ENCODE measurements around the gene SLC22A16. TPM values are rescaled to one million over a fixed set of nuclear protein-coding genes. Genes with fewer than 3 reads are reported as not detected.
"Not testable (repeated sequence)": the region's sequence is repeated elsewhere in the genome, so short reads cannot be mapped to it uniquely, and the experiment has no call there.

Gene SLC22A16
- total RNA-seq, 1 donor from 2014 or later = not detected

GRCh38 chr6:110514818-110515217 lies 38.4 kb upstream of the SLC22A16 start:
- H3K4me1 Mint-ChIP-seq (ENCODE audit: low read depth, unreplicated experiment) = peaks cover 2% of the 10 kb centered on the region
- Histone ChIP-seq H3K4me3 (ENCODE audit: insufficient read depth, low read depth, low read length) (no peak overlapping the region), H3K4me1 (ENCODE audit: insufficient read depth, low read length) (peaks cover 6% of the 10 kb centered on the region), H3K79me2 (ENCODE audit: insufficient read depth, low read length) (no peaks in the 10 kb centered on the region), H3K9ac (ENCODE audit: low read length) (no peak overlapping the region), H3K9me3 (ENCODE audit: insufficient read depth, low read depth, low read length) (no peaks in the 10 kb centered on the region), H3K27me3 (ENCODE audit: insufficient read depth, low read length) (peaks cover 30% of the 10 kb centered on the region), H3K27ac (ENCODE audit: low read depth, low read length) (no peak overlapping the region), H2AFZ (ENCODE audit: low read depth, low read length) (no peak overlapping the region), H3K4me2 (ENCODE audit: low read length) (no peak overlapping the region), H4K20me1 (ENCODE audit: insufficient read depth, low read length) (no peaks in the 10 kb centered on the region), H3K36me3 (ENCODE audit: insufficient read depth, low read length) (no peaks in the 10 kb centered on the region)
- H3K9me3 Mint-ChIP-seq (ENCODE audit: unreplicated experiment) = no peaks in the 10 kb centered on the region
- FAIRE-seq = no peak
- H3K4me3 Mint-ChIP-seq (ENCODE audit: unreplicated experiment) = no peak overlapping the region
- TF ChIP-seq EZH2 (IDR thresholded peaks at IDR 0.05; ENCODE audit: insufficient read depth, low read length) = no peak
- no peak for TF ChIP-seq CTCF (IDR thresholded peaks at IDR 0.05; ENCODE audit: insufficient read depth, low read depth, low read length)
- H3K27ac Mint-ChIP-seq (ENCODE audit: unreplicated experiment) = no peak overlapping the region
- no peaks in the 10 kb centered on the region for H3K36me3 Mint-ChIP-seq (ENCODE audit: low read depth, unreplicated experiment)
- H3K27me3 Mint-ChIP-seq (ENCODE audit: low read depth, unreplicated experiment) = no peaks in the 10 kb centered on the region
- DNase-seq (ENCODE audit: low read depth) = no peak

- TF ChIP-seq CTCF (IDR thresholded peaks at IDR 0.05; ENCODE audit: insufficient read depth, low read depth, low read length) (no peak), EZH2 (IDR thresholded peaks at IDR 0.05; ENCODE audit: insufficient read depth, low read length) (no peak)
- Histone ChIP-seq H3K9ac (ENCODE audit: low read length) (no peak overlapping the region), H3K4me1 (ENCODE audit: insufficient read depth, low read length) (peaks cover 12% of the 10 kb centered on the region), H3K27me3 (ENCODE audit: insufficient read depth, low read length) (peaks cover 38% of the 10 kb centered on the region), H3K9me3 (ENCODE audit: insufficient read depth, low read depth, low read length) (no peaks in the 10 kb centered on the region), H3K36me3 (ENCODE audit: insufficient read depth, low read length) (no peaks in the 10 kb centered on the region), H3K4me2 (ENCODE audit: low read length) (no peak overlapping the region), H3K27ac (ENCODE audit: low read depth, low read length) (no peak overlapping the region), H3K4me3 (ENCODE audit: insufficient read depth, low read depth, low read length) (no peak overlapping the region), H4K20me1 (ENCODE audit: insufficient read depth, low read length) (no peaks in the 10 kb centered on the region), H2AFZ (ENCODE audit: low read depth, low read length) (no peak overlapping the region), H3K79me2 (ENCODE audit: insufficient read depth, low read length) (no peaks in the 10 kb centered on the region)
- Mint-ChIP-seq H3K36me3 (ENCODE audit: low read depth, unreplicated experiment) (no peaks in the 10 kb centered on the region), H3K4me1 (ENCODE audit: low read depth, unreplicated experiment) (peaks cover 7% of the 10 kb centered on the region), H3K4me3 (ENCODE audit: unreplicated experiment) (no peak overlapping the region), H3K9me3 (ENCODE audit: unreplicated experiment) (peaks cover 4% of the 10 kb centered on the region), H3K27ac (ENCODE audit: unreplicated experiment) (no peak overlapping the region), H3K27me3 (ENCODE audit: low read depth, unreplicated experiment) (peaks cover 3% of the 10 kb centered on the region)
- DNase-seq (ENCODE audit: low read depth) (no peak), FAIRE-seq (no peak)
Observed at GRCh38 chr6:110512991-110513390, 36.6 kb upstream of the SLC22A16 start.

GRCh38 chr6:110512549-110512948 lies 36.1 kb upstream of the SLC22A16 start:
- not testable (repeated sequence) for H3K79me2 ChIP-seq (ENCODE audit: insufficient read depth, low read length); H3K27ac Mint-ChIP-seq (ENCODE audit: unreplicated experiment); H3K4me2 ChIP-seq (ENCODE audit: low read length); H3K4me3 Mint-ChIP-seq (ENCODE audit: unreplicated experiment); H3K9me3 Mint-ChIP-seq (ENCODE audit: unreplicated experiment); H3K4me1 Mint-ChIP-seq (ENCODE audit: low read depth, unreplicated experiment); H3K4me3 ChIP-seq (ENCODE audit: insufficient read depth, low read depth, low read length); H4K20me1 ChIP-seq (ENCODE audit: insufficient read depth, low read length); H3K27me3 Mint-ChIP-seq (ENCODE audit: low read depth, unreplicated experiment); H3K9ac ChIP-seq (ENCODE audit: low read length); DNase-seq (ENCODE audit: low read depth); H3K27ac ChIP-seq (ENCODE audit: low read depth, low read length); H3K36me3 Mint-ChIP-seq (ENCODE audit: low read depth, unreplicated experiment); H2AFZ ChIP-seq (ENCODE audit: low read depth, low read length); H3K9me3 ChIP-seq (ENCODE audit: insufficient read depth, low read depth, low read length); FAIRE-seq; H3K36me3 ChIP-seq (ENCODE audit: insufficient read depth, low read length)
- peaks cover 37% of the 10 kb centered on the region for H3K27me3 ChIP-seq (ENCODE audit: insufficient read depth, low read length)
- H3K4me1 ChIP-seq (ENCODE audit: insufficient read depth, low read length) = peaks cover 12% of the 10 kb centered on the region
